ENCODE data around the gene MAPK11. TPM values are rescaled to one million over a fixed set of nuclear protein-coding genes. Genes with fewer than 3 reads are reported as not detected.

The MAPK11 gene
- total RNA-seq, 1 experiment from 2014 or later, result 19.3 TPM

DNA sequence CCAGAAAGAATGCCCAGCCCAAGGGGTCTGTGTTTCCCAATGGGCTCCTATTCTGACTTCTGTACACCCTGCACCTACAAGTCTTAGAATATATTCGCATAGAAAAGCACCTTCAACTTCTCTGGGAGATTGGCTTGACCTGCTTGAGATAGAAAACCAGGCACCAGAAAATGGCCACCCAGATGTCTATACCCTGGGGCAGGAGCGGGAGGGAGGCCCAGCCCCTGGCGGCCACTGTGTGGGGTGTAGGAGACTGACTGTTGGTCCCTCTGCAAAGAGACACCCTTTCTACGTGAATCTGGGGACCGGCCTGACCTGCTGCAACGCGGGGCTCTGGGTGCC is 48.1 kb upstream of the MAPK11 start:
- Histone ChIP-seq H3K27me3 (ENCODE audit: insufficient read depth, low read length) (no peaks in the 10 kb centered on the region), H3K27ac (ENCODE audit: low read depth, low read length) (no peak overlapping the region), H3K9ac (ENCODE audit: low read length) (no peak overlapping the region), H3K4me1 (ENCODE audit: control insufficient read depth in 1 of 2, insufficient read depth in 2 of 2, low read length in 2 of 2) (peaks cover 7 to 27% of the 10 kb centered on the region in 2 experiments), H3K9me3 (ENCODE audit: control insufficient read depth in 1 of 2, insufficient read depth in 1 of 2, low read depth in 1 of 2, low read length in 2 of 2) (no peaks in the 10 kb centered on the region), H4K20me1 (ENCODE audit: insufficient read depth) (no peaks in the 10 kb centered on the region), H2AFZ (ENCODE audit: low read depth, low read length, poor library complexity, severe bottlenecking) (no peak overlapping the region), H3K36me3 (ENCODE audit: control insufficient read depth in 1 of 2, insufficient read depth in 2 of 2, low read length in 2 of 2) (no peaks in the 10 kb centered on the region), H3K4me3 (replicated peaks in 1 of 2; ENCODE audit: low read depth in 1 of 2, low read length in 2 of 2) (no peak overlapping the region), H3K9me2 (ENCODE audit: insufficient read depth) (no peaks in the 10 kb centered on the region), H3K4me2 (ENCODE audit: low read length) (no peak overlapping the region), H3K79me2 (ENCODE audit: insufficient read depth, low read length) (no peaks in the 10 kb centered on the region)
- DNase-seq (ENCODE audit: low read depth, low spot score), result no peak
- intact Hi-C loops (cut with micrococcal nuclease), result no loop called here
- no peak for ATAC-seq
- BruUV-seq (replicated peaks), result no TSS peak
- ChIA-PET CTCF (no interaction called here), POLR2A (no interaction called here), RAD21 (ENCODE audit: low non-redundant PET in 1 of 2, low total read pairs in 2 of 2, uncharacterized antibody in 2 of 2, unreplicated experiment in 2 of 2) (no interaction called here)
- TF ChIP-seq, protein P1, sequence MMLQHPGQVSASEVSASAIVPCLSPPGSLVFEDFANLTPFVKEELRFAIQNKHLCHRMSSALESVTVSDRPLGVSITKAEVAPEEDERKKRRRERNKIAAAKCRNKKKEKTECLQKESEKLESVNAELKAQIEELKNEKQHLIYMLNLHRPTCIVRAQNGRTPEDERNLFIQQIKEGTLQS (IDR thresholded peaks at IDR 0.05), result no peak
- TF ChIP-seq EGR1 (IDR thresholded peaks at IDR 0.05; ENCODE audit: low read depth) (no peak), FOSL1 (IDR thresholded peaks at IDR 0.05; ENCODE audit: low read depth) (no peak), SP1 (IDR thresholded peaks at IDR 0.05; ENCODE audit: low read depth) (no peak), ZNF274 (IDR thresholded peaks at IDR 0.05; ENCODE audit: low read depth, low read length) (no peak), TCF7L2 (IDR thresholded peaks at IDR 0.05; ENCODE audit: borderline replicate concordance, extremely low read depth, insufficient read depth, insufficient read length) (no peak), RAD21 (IDR thresholded peaks at IDR 0.05; ENCODE audit: low read depth) (no peak)

DNA sequence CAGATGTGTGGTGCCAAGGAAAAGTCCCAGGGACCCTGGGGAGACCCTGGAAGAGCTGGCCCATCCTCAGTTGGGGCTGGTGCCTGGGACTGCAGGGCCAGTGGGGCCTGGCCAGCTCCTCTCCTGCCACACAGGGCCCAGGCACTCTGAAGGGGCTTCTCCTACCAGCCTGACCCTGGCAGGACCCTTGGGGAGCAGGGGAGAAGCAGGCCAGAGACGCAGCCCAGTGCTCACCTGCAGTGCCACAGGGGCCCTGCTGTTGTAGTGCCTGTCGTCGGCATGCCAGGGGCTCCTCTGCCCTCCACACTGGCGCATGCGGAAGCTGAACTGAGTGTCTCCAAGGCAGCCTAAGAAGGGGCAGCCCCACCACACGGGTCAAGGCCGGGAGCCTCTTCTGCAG is 47.5 kb upstream of the MAPK11 start:
- no peaks in the 10 kb centered on the region for H3K9me2 ChIP-seq (ENCODE audit: insufficient read depth)
- POLR2A ChIA-PET, result no interaction called here
- RAD21 ChIA-PET (ENCODE audit: low non-redundant PET in 1 of 2, low total read pairs in 2 of 2, uncharacterized antibody in 2 of 2, unreplicated experiment in 2 of 2), result interaction anchor here in 1 of 2 experiments (0.7 kb wide), 1 partner anchor 11 kb away, joined by 3 read pairs; no protein-coding TSS in a partner anchor
- H3K79me2 ChIP-seq (ENCODE audit: insufficient read depth, low read length), result no peaks in the 10 kb centered on the region
- H3K9ac ChIP-seq (ENCODE audit: low read length), result no peak overlapping the region
- peaks cover 4 to 22% of the 10 kb centered on the region in 2 experiments; a peak in 3 of 4 replicates for H3K4me1 ChIP-seq (ENCODE audit: control insufficient read depth in 1 of 2, insufficient read depth in 2 of 2, low read length in 2 of 2)
- intact Hi-C loops (cut with micrococcal nuclease), result no loop called here
- H3K27ac ChIP-seq (ENCODE audit: low read depth, low read length), result no peak overlapping the region
- H3K4me2 ChIP-seq (ENCODE audit: low read length), result no peak overlapping the region
- no peak overlapping the region for H3K4me3 ChIP-seq (replicated peaks in 1 of 2; ENCODE audit: low read depth in 1 of 2, low read length in 2 of 2)
- H4K20me1 ChIP-seq (ENCODE audit: insufficient read depth), result no peaks in the 10 kb centered on the region
- no peaks in the 10 kb centered on the region for H3K36me3 ChIP-seq (ENCODE audit: control insufficient read depth in 1 of 2, insufficient read depth in 2 of 2, low read length in 2 of 2)
- H3K9me3 ChIP-seq (ENCODE audit: control insufficient read depth in 1 of 2, insufficient read depth in 1 of 2, low read depth in 1 of 2, low read length in 2 of 2), result no peaks in the 10 kb centered on the region
- H3K27me3 ChIP-seq (ENCODE audit: insufficient read depth, low read length), result no peaks in the 10 kb centered on the region
- no peak overlapping the region for H2AFZ ChIP-seq (ENCODE audit: low read depth, low read length, poor library complexity, severe bottlenecking)
- ATAC-seq (no peak), DNase-seq (ENCODE audit: low read depth, low spot score) (no peak)
- no TSS peak for BruUV-seq (replicated peaks)
- CTCF ChIA-PET, result no interaction called here
- no peak for TF ChIP-seq CBX3 (IDR thresholded peaks at IDR 0.05; ENCODE audit: low read depth)
- no peak for TF ChIP-seq TCF7L2 (IDR thresholded peaks at IDR 0.05; ENCODE audit: borderline replicate concordance, extremely low read depth, insufficient read depth, insufficient read length)
- no peak for TF ChIP-seq CEBPB (IDR thresholded peaks at IDR 0.05; ENCODE audit: low read depth)
- no peak for TF ChIP-seq YY1 (IDR thresholded peaks at IDR 0.05; ENCODE audit: extremely low read depth, insufficient replicate concordance, low read depth, low read length)
- TF ChIP-seq SRF (IDR thresholded peaks at IDR 0.05; ENCODE audit: low read depth), result no peak
- no peak for TF ChIP-seq ELF1 (IDR thresholded peaks at IDR 0.05; ENCODE audit: borderline replicate concordance, low read depth)
- TF ChIP-seq ZFX (IDR thresholded peaks at IDR 0.05), result no peak
- TF ChIP-seq ZNF274 (IDR thresholded peaks at IDR 0.05; ENCODE audit: low read depth, low read length), result no peak
- TF ChIP-seq, protein P2, sequence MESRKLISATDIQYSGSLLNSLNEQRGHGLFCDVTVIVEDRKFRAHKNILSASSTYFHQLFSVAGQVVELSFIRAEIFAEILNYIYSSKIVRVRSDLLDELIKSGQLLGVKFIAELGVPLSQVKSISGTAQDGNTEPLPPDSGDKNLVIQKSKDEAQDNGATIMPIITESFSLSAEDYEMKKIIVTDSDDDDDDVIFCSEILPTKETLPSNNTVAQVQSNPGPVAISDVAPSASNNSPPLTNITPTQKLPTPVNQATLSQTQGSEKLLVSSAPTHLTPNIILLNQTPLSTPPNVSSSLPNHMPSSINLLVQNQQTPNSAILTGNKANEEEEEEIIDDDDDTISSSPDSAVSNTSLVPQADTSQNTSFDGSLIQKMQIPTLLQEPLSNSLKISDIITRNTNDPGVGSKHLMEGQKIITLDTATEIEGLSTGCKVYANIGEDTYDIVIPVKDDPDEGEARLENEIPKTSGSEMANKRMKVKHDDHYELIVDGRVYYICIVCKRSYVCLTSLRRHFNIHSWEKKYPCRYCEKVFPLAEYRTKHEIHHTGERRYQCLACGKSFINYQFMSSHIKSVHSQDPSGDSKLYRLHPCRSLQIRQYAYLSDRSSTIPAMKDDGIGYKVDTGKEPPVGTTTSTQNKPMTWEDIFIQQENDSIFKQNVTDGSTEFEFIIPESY (IDR thresholded peaks at IDR 0.05; ENCODE audit: extremely low read depth, insufficient replicate concordance, low read length), result no peak
- TF ChIP-seq SIN3A (IDR thresholded peaks at IDR 0.05; ENCODE audit: low read depth), result no peak
- TF ChIP-seq FOSL1 (IDR thresholded peaks at IDR 0.05; ENCODE audit: low read depth), result no peak
- TF ChIP-seq, protein P3, sequence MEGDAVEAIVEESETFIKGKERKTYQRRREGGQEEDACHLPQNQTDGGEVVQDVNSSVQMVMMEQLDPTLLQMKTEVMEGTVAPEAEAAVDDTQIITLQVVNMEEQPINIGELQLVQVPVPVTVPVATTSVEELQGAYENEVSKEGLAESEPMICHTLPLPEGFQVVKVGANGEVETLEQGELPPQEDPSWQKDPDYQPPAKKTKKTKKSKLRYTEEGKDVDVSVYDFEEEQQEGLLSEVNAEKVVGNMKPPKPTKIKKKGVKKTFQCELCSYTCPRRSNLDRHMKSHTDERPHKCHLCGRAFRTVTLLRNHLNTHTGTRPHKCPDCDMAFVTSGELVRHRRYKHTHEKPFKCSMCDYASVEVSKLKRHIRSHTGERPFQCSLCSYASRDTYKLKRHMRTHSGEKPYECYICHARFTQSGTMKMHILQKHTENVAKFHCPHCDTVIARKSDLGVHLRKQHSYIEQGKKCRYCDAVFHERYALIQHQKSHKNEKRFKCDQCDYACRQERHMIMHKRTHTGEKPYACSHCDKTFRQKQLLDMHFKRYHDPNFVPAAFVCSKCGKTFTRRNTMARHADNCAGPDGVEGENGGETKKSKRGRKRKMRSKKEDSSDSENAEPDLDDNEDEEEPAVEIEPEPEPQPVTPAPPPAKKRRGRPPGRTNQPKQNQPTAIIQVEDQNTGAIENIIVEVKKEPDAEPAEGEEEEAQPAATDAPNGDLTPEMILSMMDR (IDR thresholded peaks at IDR 0.05 in 2 of 3, conservative IDR thresholded peaks at IDR 0.05 in 1 of 3; ENCODE audit: borderline replicate concordance in 1 of 3, insufficient read depth in 1 of 3, low read depth in 2 of 3, low read length in 2 of 3), result no peak
- TF ChIP-seq POLR2A (IDR thresholded peaks at IDR 0.05; ENCODE audit: borderline replicate concordance, extremely low read depth, insufficient read depth, insufficient read length), result no peak
- TF ChIP-seq EZH2 (IDR thresholded peaks at IDR 0.05), result no peak
